ENCODE data around the gene CACNG6. TPM values are rescaled to one million over a fixed set of nuclear protein-coding genes. Genes with fewer than 3 reads are reported as not detected.
A peak's percentile ranks its signal among the peaks of the same experiment; 100 is the strongest.

Gene CACNG6
- total and polyA plus RNA-seq, 2 of the 13 experiments (the other 11 are each of a cell fraction or from before 2014, with no cell fraction given) = not detected

DNA sequence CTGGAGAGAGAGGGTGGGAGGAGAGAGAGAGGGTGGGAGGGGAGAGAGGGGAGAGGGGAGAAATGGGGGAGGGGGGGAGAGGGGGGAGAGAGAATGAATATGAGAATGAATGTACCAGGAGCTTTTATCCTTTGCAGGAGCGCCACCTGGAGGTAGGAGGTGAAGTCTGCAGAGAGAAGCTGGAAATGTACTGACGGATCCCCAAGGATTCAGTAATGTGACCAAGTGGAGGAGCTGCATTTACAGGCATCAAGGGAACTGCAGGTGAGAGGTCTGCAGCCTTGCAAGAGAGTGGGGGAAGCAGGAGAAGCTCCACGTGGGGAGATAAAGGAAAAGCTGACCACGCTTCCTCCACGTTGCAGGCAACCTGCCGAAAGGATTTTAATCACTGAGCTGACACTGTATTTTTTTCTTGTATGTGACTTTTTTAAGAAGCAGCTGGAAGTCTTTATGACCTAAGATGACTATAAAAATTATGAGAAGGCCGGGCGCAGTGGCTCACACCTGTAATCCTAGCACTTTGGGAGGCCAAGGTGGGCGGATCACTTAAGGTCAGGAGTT is 38.6 kb downstream of the CACNG6 start:
- H3K36me3 ChIP-seq (replicated peaks in 1 of 2; ENCODE audit: control insufficient read depth in 1 of 2, insufficient read depth in 2 of 2, low read length in 2 of 2) = no peaks in the 10 kb centered on the region
- ChIA-PET POLR2A (no interaction called here), CTCF (ENCODE audit: low intra/inter-chr PET ratio, low total read pairs) (interaction anchor here (2.1 to 2.9 kb wide), 4 partner anchors 123 to 237 kb away, joined by 11 to 19 read pairs (median 14); no protein-coding TSS in a partner anchor)
- peaks cover 17% of the 10 kb centered on the region for H3K4me1 ChIP-seq (ENCODE audit: insufficient read depth, low read length)
- H3K4me3 ChIP-seq (replicated peaks in 1 of 3; ENCODE audit: insufficient read depth in 1 of 3, low read depth in 2 of 3, low read length in 3 of 3) = no peak overlapping the region
- no peaks in the 10 kb centered on the region for H3K79me2 ChIP-seq (ENCODE audit: insufficient read depth, low read length)
- ATAC-seq (peak; percentile 77), DNase-seq (ENCODE audit: low spot score) (peak; percentile 72), FAIRE-seq (peak; percentile 85)
- no peaks in the 10 kb centered on the region; a peak in 2 of 5 replicates for H3K27me3 ChIP-seq (ENCODE audit: control insufficient read depth in 1 of 2, insufficient read depth in 2 of 2, low read length in 2 of 2)
- H3K4me2 ChIP-seq (ENCODE audit: low read depth, low read length) = no peak overlapping the region
- no peaks in the 10 kb centered on the region for H4K20me1 ChIP-seq (ENCODE audit: insufficient read depth, low read length)
- no peak overlapping the region for H3K9ac ChIP-seq (ENCODE audit: insufficient read depth, low read depth, low read length)
- intact Hi-C loops (cut with micrococcal nuclease; ENCODE audit: unreplicated experiment) (loop anchor here (1.0 kb wide), 2 partner anchors 188 to 222 kb away; no protein-coding TSS in a partner anchor), in situ Hi-C loops (cut with HindIII; ENCODE audit: extremely low pct_ligation_motif_present, low pct_unique_long_range_greater_than_20kb) (loop anchor here (10.0 kb wide), 2 partner anchors 125 to 225 kb away; partner anchors contain the start of gene CACNG7)
- H3K27ac ChIP-seq (ENCODE audit: extremely low read length, insufficient read depth, low read length) = no peak overlapping the region
- WGBS (ENCODE audit: low lambda C conversion rate) = under 1% methylated on average over 9 of the region's 9 CpGs
- no peak overlapping the region for H2AFZ ChIP-seq (ENCODE audit: low read length)
- no TSS peak for BruUV-seq (replicated peaks)
- no peaks in the 10 kb centered on the region for H3K9me3 ChIP-seq (ENCODE audit: low read length)
- TF ChIP-seq, protein P1, sequence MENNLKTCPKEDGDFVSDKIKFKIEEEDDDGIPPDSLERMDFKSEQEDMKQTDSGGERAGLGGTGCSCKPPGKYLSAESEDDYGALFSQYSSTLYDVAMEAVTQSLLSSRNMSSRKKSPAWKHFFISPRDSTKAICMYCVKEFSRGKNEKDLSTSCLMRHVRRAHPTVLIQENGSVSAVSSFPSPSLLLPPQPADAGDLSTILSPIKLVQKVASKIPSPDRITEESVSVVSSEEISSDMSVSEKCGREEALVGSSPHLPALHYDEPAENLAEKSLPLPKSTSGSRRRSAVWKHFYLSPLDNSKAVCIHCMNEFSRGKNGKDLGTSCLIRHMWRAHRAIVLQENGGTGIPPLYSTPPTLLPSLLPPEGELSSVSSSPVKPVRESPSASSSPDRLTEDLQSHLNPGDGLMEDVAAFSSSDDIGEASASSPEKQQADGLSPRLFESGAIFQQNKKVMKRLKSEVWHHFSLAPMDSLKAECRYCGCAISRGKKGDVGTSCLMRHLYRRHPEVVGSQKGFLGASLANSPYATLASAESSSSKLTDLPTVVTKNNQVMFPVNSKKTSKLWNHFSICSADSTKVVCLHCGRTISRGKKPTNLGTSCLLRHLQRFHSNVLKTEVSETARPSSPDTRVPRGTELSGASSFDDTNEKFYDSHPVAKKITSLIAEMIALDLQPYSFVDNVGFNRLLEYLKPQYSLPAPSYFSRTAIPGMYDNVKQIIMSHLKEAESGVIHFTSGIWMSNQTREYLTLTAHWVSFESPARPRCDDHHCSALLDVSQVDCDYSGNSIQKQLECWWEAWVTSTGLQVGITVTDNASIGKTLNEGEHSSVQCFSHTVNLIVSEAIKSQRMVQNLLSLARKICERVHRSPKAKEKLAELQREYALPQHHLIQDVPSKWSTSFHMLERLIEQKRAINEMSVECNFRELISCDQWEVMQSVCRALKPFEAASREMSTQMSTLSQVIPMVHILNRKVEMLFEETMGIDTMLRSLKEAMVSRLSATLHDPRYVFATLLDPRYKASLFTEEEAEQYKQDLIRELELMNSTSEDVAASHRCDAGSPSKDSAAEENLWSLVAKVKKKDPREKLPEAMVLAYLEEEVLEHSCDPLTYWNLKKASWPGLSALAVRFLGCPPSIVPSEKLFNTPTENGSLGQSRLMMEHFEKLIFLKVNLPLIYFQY (CRISPR knock-in tag; IDR thresholded peaks at IDR 0.05; ENCODE audit: borderline replicate concordance) = no peak
- TF ChIP-seq ZFP41 (CRISPR knock-in tag; IDR thresholded peaks at IDR 0.05; ENCODE audit: borderline replicate concordance) (no peak), JARID2 (CRISPR knock-in tag; IDR thresholded peaks at IDR 0.05; ENCODE audit: insufficient replicate concordance) (no peak), HNRNPUL1 (IDR thresholded peaks at IDR 0.05; ENCODE audit: low read depth, low read length) (no peak), ZNF143 (CRISPR knock-in tag; IDR thresholded peaks at IDR 0.05) (no peak), TSC22D2 (CRISPR knock-in tag; IDR thresholded peaks at IDR 0.05; ENCODE audit: borderline replicate concordance) (no peak), ZNF446 (CRISPR knock-in tag; IDR thresholded peaks at IDR 0.05) (no peak), SMC3 (IDR thresholded peaks at IDR 0.05; ENCODE audit: low read length) (peak; percentile 65), XRCC5 (optimal IDR thresholded peaks at IDR 0.05; ENCODE audit: low read length) (peak; percentile 19), TEAD3 (CRISPR knock-in tag; optimal IDR thresholded peaks at IDR 0.05; ENCODE audit: borderline replicate concordance) (peak; percentile 23), ZNF274 (CRISPR knock-in tag; IDR thresholded peaks at IDR 0.05) (no peak), HNRNPK (IDR thresholded peaks at IDR 0.05; ENCODE audit: low read depth, low read length, poor library complexity, severe bottlenecking) (peak; percentile 50), CENPX (CRISPR knock-in tag; IDR thresholded peaks at IDR 0.05) (no peak), ZNF776 (CRISPR knock-in tag; IDR thresholded peaks at IDR 0.05) (no peak), ZNF563 (CRISPR knock-in tag; IDR thresholded peaks at IDR 0.05) (no peak), PCBP2 (optimal IDR thresholded peaks at IDR 0.05; ENCODE audit: low read depth, low read length, poor library complexity, severe bottlenecking) (peak; percentile 91)
- TF ChIP-seq, protein P2, sequence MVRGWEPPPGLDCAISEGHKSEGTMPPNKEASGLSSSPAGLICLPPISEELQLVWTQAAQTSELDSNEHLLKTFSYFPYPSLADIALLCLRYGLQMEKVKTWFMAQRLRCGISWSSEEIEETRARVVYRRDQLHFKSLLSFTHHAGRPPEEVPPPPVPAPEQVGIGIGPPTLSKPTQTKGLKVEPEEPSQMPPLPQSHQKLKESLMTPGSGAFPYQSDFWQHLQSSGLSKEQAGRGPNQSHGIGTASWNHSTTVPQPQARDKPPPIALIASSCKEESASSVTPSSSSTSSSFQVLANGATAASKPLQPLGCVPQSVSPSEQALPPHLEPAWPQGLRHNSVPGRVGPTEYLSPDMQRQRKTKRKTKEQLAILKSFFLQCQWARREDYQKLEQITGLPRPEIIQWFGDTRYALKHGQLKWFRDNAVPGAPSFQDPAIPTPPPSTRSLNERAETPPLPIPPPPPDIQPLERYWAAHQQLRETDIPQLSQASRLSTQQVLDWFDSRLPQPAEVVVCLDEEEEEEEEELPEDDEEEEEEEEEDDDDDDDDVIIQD (CRISPR knock-in tag; IDR thresholded peaks at IDR 0.05; ENCODE audit: low read depth) = no peak
- TF ChIP-seq, protein P3, sequence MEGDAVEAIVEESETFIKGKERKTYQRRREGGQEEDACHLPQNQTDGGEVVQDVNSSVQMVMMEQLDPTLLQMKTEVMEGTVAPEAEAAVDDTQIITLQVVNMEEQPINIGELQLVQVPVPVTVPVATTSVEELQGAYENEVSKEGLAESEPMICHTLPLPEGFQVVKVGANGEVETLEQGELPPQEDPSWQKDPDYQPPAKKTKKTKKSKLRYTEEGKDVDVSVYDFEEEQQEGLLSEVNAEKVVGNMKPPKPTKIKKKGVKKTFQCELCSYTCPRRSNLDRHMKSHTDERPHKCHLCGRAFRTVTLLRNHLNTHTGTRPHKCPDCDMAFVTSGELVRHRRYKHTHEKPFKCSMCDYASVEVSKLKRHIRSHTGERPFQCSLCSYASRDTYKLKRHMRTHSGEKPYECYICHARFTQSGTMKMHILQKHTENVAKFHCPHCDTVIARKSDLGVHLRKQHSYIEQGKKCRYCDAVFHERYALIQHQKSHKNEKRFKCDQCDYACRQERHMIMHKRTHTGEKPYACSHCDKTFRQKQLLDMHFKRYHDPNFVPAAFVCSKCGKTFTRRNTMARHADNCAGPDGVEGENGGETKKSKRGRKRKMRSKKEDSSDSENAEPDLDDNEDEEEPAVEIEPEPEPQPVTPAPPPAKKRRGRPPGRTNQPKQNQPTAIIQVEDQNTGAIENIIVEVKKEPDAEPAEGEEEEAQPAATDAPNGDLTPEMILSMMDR (CRISPR knock-in tag; IDR thresholded peaks at IDR 0.05) = peak; percentile 79

Data from HepG2 (cell line).